HEK293 (cell line): ENCODE results near the gene DNAH9.

Source experiments
- CTCF ChIA-PET: fragments of 350-600 bp; formaldehyde crosslinking; extraction: SDS; loops from one replicate; lab custom pipeline; 2021; ENCODE audit warnings: antibody characterized with exemption; lab: Yijun Ruan, JAX
- POLR2A ChIA-PET: fragments of 300-600 bp; formaldehyde crosslinking; extraction: SDS; loops from one replicate; lab custom pipeline; 2020; ENCODE audit warnings: antibody characterized with exemption, inconsistent platforms; lab: Yijun Ruan, JAX
- H3K27ac ChIP-seq: fragments of 200-500 bp; sonication (Bioruptor generic); 2 replicates; pipeline ENCODE4 v1.5.1; 2014; ENCODE audit warnings: low read depth, low read length, control low read depth, inconsistent platforms; ENCODE audit errors: extremely low read depth
- H3K36me3 ChIP-seq, 2 experiments: fragments of 200-500 bp in 1 of 2; sonication (Bioruptor generic) in 1 of 2; 1 replicate in 1 of 2; 2 replicates in 1 of 2; pipeline ENCODE4 v1.5.1; 2014 to 2017; ENCODE audit warnings: inconsistent platforms in 2 of 2, low read length in 2 of 2; ENCODE audit not compliant: control insufficient read depth in 2 of 2, insufficient read depth in 1 of 2
- H3K4me1 ChIP-seq: fragments of 200-500 bp; sonication (Bioruptor generic); 2 replicates; pipeline ENCODE4 v1.5.1; 2014; ENCODE audit warnings: mild to moderate bottlenecking, low read length, inconsistent platforms; ENCODE audit not compliant: control insufficient read depth, insufficient read depth
- H3K4me3 ChIP-seq: 2 replicates; pipeline ENCODE4 v1.5.1; 2011; ENCODE audit warnings: low read depth, mild to moderate bottlenecking, control low read depth, low read length, moderate library complexity
- H3K9me3 ChIP-seq: fragments of 200-500 bp; sonication (Bioruptor generic); 2 replicates; pipeline ENCODE4 v1.5.1; 2014; ENCODE audit warnings: low read depth, low read length, inconsistent platforms; ENCODE audit not compliant: control insufficient read depth, insufficient read depth
- CTCF ChIP-seq: fragments of 450-650 bp; formaldehyde crosslinking; IDR thresholded peaks from 2 replicates; pipeline ENCODE4 v1.5.1; 2016; ENCODE audit warnings: missing biosample characterization, missing genetic modification characterization
- GLI4 ChIP-seq: fragments of 450-650 bp; formaldehyde crosslinking; IDR thresholded peaks from 2 replicates; pipeline ENCODE4 v1.5.1; 2016; ENCODE audit warnings: missing biosample characterization, missing genetic modification characterization
- KLF1 ChIP-seq: fragments of 450-650 bp; formaldehyde crosslinking; IDR thresholded peaks from 2 replicates; pipeline ENCODE4 v1.5.1; 2016; ENCODE audit warnings: missing biosample characterization, missing genetic modification characterization
- KLF9 ChIP-seq: fragments of 450-650 bp; formaldehyde crosslinking; IDR thresholded peaks from 2 replicates; pipeline ENCODE4 v1.5.1; 2016; ENCODE audit warnings: missing biosample characterization, missing genetic modification characterization, low read depth
- PRDM10 ChIP-seq: fragments of 450-650 bp; formaldehyde crosslinking; IDR thresholded peaks from 2 replicates; pipeline ENCODE4 v1.5.1; 2016; ENCODE audit warnings: missing biosample characterization, missing genetic modification characterization
- SALL2 ChIP-seq: fragments of 450-650 bp; formaldehyde crosslinking; IDR thresholded peaks from 2 replicates; pipeline ENCODE4 v1.5.0; 2017; ENCODE audit warnings: missing biosample characterization, mild to moderate bottlenecking, missing genetic modification characterization, borderline replicate concordance
- TRIM28 ChIP-seq: IDR thresholded peaks from 2 replicates; pipeline ENCODE4 v1.6.1; 2011; ENCODE audit warnings: low read length, control low read depth, borderline replicate concordance
- ZBTB11 ChIP-seq: fragments of 450-650 bp; formaldehyde crosslinking; conservative IDR thresholded peaks from 2 replicates; pipeline ENCODE4 v1.5.1; 2016; ENCODE audit warnings: low read depth, missing biosample characterization, missing genetic modification characterization
- ZBTB17 ChIP-seq: fragments of 450-650 bp; formaldehyde crosslinking; IDR thresholded peaks from 2 replicates; pipeline ENCODE4 v1.5.1; 2016; ENCODE audit warnings: missing biosample characterization, missing genetic modification characterization
- ZBTB21 ChIP-seq: fragments of 450-650 bp; formaldehyde crosslinking; IDR thresholded peaks from 2 replicates; pipeline ENCODE4 v1.5.1; 2017; ENCODE audit warnings: missing biosample characterization, missing genetic modification characterization
- ZBTB48 ChIP-seq: fragments of 450-650 bp; formaldehyde crosslinking; IDR thresholded peaks from 2 replicates; pipeline ENCODE4 v1.5.1; 2016; ENCODE audit warnings: missing biosample characterization, missing genetic modification characterization
- ZFP3 ChIP-seq: fragments of 450-650 bp; formaldehyde crosslinking; IDR thresholded peaks from 2 replicates; pipeline ENCODE4 v1.5.1; 2016; ENCODE audit warnings: low read depth, missing biosample characterization, missing genetic modification characterization
- ZNF19 ChIP-seq: fragments of 450-650 bp; formaldehyde crosslinking; IDR thresholded peaks from 2 replicates; pipeline ENCODE4; 2016; ENCODE audit warnings: missing biosample characterization, missing genetic modification characterization, low read depth
- ZNF239 ChIP-seq: fragments of 450-650 bp; formaldehyde crosslinking; IDR thresholded peaks from 2 replicates; pipeline ENCODE4 v1.5.1; 2016; ENCODE audit warnings: missing biosample characterization, missing genetic modification characterization
- ZNF324 ChIP-seq: fragments of 450-650 bp; formaldehyde crosslinking; IDR thresholded peaks from 2 replicates; pipeline ENCODE4 v1.5.1; 2016; ENCODE audit warnings: missing biosample characterization, missing genetic modification characterization
- ZNF341 ChIP-seq: fragments of 450-650 bp; formaldehyde crosslinking; IDR thresholded peaks from 2 replicates; pipeline ENCODE4; 2016; ENCODE audit warnings: low read depth, missing biosample characterization, missing genetic modification characterization
- ZNF394 ChIP-seq: fragments of 450-650 bp; formaldehyde crosslinking; IDR thresholded peaks from 2 replicates; pipeline ENCODE4 v1.5.1; 2016; ENCODE audit warnings: missing biosample characterization, missing genetic modification characterization, mild to moderate bottlenecking, moderate library complexity, borderline replicate concordance
- ZNF404 ChIP-seq: fragments of 450-650 bp; formaldehyde crosslinking; IDR thresholded peaks from 2 replicates; pipeline ENCODE4 v1.5.1; 2017; ENCODE audit warnings: missing biosample characterization, missing genetic modification characterization
- ZNF530 ChIP-seq: fragments of 450-650 bp; formaldehyde crosslinking; IDR thresholded peaks from 2 replicates; pipeline ENCODE4 v1.5.1; 2016; ENCODE audit warnings: low read depth, missing biosample characterization, missing genetic modification characterization
- ZNF560 ChIP-seq: fragments of 450-650 bp; formaldehyde crosslinking; IDR thresholded peaks from 2 replicates; pipeline ENCODE4 v1.5.1; 2017; ENCODE audit warnings: missing biosample characterization, missing genetic modification characterization, borderline replicate concordance
- ZNF610 ChIP-seq: fragments of 450-650 bp; formaldehyde crosslinking; IDR thresholded peaks from 2 replicates; pipeline ENCODE4 v1.5.1; 2016; ENCODE audit warnings: missing biosample characterization, missing genetic modification characterization, borderline replicate concordance
- ZNF658 ChIP-seq: fragments of 450-650 bp; formaldehyde crosslinking; IDR thresholded peaks from 2 replicates; pipeline ENCODE4; 2016; ENCODE audit warnings: missing biosample characterization, missing genetic modification characterization
- ZNF704 ChIP-seq: fragments of 450-650 bp; formaldehyde crosslinking; IDR thresholded peaks from 2 replicates; pipeline ENCODE4 v1.5.1; 2016; ENCODE audit warnings: missing biosample characterization, missing genetic modification characterization
- ZNF776 ChIP-seq: fragments of 450-650 bp; formaldehyde crosslinking; IDR thresholded peaks from 2 replicates; pipeline ENCODE4 v1.5.0; 2017; ENCODE audit warnings: missing biosample characterization, missing genetic modification characterization, borderline replicate concordance
- ZNF791 ChIP-seq: fragments of 450-650 bp; formaldehyde crosslinking; IDR thresholded peaks from 2 replicates; pipeline ENCODE4 v1.5.1; 2016; ENCODE audit warnings: missing biosample characterization, missing genetic modification characterization

DNAH9 gene

GRCh38 chr17:11980813-11981212 lies 382.5 kb downstream of the DNAH9 start (continued):
- no peak for TF ChIP-seq PRDM10 (tag by site-specific recombination)
- TF ChIP-seq ZNF530 (tag by site-specific recombination): no peak
- no peak for TF ChIP-seq ZNF324 (tag by site-specific recombination)
- no peak for TF ChIP-seq ZNF19 (tag by site-specific recombination)
- no peak for TF ChIP-seq ZFP3
- TF ChIP-seq ZNF610 (tag by site-specific recombination): no peak
- no peak for TF ChIP-seq ZNF704
- no peak for TF ChIP-seq CTCF
- TF ChIP-seq ZNF791 (tag by site-specific recombination): no peak
- no peak for TF ChIP-seq ZBTB17
- TF ChIP-seq TRIM28: no peak
- no peak for TF ChIP-seq ZBTB21 (tag by site-specific recombination)
- TF ChIP-seq ZNF560 (tag by site-specific recombination): no peak
- no peak for TF ChIP-seq ZBTB11 (tag by site-specific recombination)

GRCh38 chr17:11981862-11982261 lies 383.6 kb downstream of the DNAH9 start:
- H3K27ac ChIP-seq: no peak overlapping the region
- H3K36me3 ChIP-seq: peaks cover 23 to 37% of the 10 kb centered on the region in 2 experiments
- no peaks in the 10 kb centered on the region for H3K4me1 ChIP-seq
- ChIA-PET CTCF (interaction anchor here (0.6 to 2.3 kb wide), 9 partner anchors 10 to 1297 kb away, joined by 3 to 15 read pairs (median 4); no protein-coding TSS in a partner anchor), POLR2A (no interaction called here)
- H3K4me3 ChIP-seq: no peak overlapping the region
- no peaks in the 10 kb centered on the region for H3K9me3 ChIP-seq
- no peak for TF ChIP-seq KLF1
- no peak for TF ChIP-seq ZBTB11 (tag by site-specific recombination)
- no peak for TF ChIP-seq ZBTB48 (tag by site-specific recombination)
- no peak for TF ChIP-seq ZNF404 (tag by site-specific recombination)
- no peak for TF ChIP-seq ZNF658
- no peak for TF ChIP-seq GLI4 (tag by site-specific recombination)
- TF ChIP-seq SALL2 (tag by site-specific recombination): no peak
- no peak for TF ChIP-seq ZNF776 (tag by site-specific recombination)
- TF ChIP-seq KLF9 (tag by site-specific recombination): no peak
- no peak for TF ChIP-seq ZNF341 (tag by site-specific recombination)
- TF ChIP-seq ZNF394 (tag by site-specific recombination): no peak
- TF ChIP-seq ZNF239 (tag by site-specific recombination): no peak
